ENCODE results near the gene CTAGE8.
"Not testable (repeated sequence)": the region's sequence is repeated elsewhere in the genome, so short reads cannot be mapped to it uniquely, and the experiment has no call there.

Gene CTAGE8, protein sequence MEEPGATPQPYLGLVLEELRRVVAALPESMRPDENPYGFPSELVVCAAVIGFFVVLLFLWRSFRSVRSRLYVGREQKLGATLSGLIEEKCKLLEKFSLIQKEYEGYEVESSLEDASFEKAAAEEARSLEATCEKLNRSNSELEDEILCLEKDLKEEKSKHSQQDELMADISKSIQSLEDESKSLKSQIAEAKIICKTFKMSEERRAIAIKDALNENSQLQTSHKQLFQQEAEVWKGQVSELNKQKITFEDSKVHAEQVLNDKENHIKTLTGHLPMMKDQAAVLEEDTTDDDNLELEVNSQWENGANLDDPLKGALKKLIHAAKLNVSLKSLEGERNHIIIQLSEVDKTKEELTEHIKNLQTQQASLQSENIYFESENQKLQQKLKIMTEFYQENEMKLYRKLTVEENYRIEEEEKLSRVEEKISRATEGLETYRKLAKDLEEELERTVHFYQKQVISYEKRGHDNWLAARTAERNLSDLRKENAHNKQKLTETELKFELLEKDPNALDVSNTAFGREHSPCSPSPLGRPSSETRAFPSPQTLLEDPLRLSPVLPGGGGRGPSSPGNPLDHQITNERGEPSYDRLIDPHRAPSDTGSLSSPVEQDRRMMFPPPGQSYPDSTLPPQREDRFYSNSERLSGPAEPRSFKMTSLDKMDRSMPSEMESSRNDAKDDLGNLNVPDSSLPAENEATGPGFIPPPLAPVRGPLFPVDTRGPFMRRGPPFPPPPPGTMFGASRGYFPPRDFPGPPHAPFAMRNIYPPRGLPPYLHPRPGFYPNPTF

GRCh38 chr7:144269188-144269587, at the start of gene CTAGE8:
Gene CTAGE8 (minus strand): TSS chr7:144269288. CDS start chr7:144269250, 38 bp downstream.
- not testable (repeated sequence) for DNase-seq

GRCh38 chr7:144317537-144317936, 48.4 kb upstream of the CTAGE8 start:
- DNase-seq: not testable (repeated sequence)

- DNase-seq: not testable (repeated sequence)
These were observed 42.9 kb upstream of the CTAGE8 start, which contains the start of gene OR2A1 for GRCh38 chr7:144311872-144312469. Gene OR2A1 (plus strand): TSS chr7:144312419. CDS start chr7:144318125, 5,706 bp downstream.

DNA sequence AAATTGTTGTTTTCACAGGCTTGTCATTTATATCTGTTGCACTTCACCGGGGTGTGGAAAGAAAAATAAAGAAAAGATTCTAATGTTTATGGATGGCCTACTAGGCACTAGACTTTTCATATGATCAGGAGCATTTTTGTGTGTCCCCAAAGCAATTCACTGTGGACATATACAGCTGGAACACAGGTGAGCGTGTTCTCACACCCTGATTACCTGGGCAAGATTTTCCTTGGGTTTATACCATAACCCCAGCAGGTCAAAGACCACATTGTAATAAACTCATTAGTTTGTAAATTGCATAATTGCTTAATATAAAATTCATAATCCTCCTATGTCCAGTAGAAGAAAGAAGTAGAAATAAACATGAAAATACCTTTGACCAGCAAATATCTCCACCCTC, 42.1 kb upstream of the CTAGE8 start:
- not testable (repeated sequence) for DNase-seq

DNA sequence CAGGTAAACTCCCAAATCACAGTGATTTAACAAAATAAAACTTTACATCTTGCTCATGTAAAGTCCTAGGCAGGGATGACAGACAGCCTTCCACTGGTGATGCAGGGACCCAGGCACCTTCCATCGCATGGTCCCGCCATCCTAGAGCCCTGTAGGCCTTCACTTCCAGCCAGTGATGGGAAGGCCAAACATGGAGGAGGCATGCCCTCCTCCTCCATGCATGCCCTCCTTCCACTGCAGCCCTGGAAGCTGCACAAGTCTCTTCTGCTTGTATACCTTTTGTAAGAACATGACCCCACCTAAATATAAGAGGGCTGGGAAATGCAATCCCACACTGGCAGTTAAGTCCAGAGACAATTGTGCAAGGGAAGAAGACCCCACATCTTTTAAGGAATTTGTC, 40.6 kb upstream of the CTAGE8 start:
- DNase-seq: not testable (repeated sequence)

GRCh38 chr7:144305156-144305555, 36.1 kb upstream of the CTAGE8 start:
- not testable (repeated sequence) for DNase-seq

DNA sequence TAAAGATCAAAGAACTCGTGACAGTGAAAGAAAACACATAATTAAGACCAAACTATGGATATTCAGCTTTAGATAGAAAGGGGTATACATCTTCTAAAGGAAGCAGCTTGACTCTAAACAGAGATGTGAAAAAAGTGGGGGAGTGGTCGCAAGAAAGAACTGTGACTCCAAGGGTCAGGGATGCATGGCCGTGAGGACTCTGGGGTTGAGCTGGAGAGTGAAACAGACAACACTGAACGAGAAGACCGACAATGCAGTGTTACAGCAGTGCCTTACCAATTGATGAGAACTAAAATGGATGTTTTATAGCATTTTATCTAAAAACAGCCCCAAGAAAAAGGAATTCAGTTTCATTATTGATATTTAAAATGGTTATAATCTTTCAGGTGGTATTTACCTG, 34.5 kb upstream of the CTAGE8 start:
- DNase-seq: not testable (repeated sequence)

DNA sequence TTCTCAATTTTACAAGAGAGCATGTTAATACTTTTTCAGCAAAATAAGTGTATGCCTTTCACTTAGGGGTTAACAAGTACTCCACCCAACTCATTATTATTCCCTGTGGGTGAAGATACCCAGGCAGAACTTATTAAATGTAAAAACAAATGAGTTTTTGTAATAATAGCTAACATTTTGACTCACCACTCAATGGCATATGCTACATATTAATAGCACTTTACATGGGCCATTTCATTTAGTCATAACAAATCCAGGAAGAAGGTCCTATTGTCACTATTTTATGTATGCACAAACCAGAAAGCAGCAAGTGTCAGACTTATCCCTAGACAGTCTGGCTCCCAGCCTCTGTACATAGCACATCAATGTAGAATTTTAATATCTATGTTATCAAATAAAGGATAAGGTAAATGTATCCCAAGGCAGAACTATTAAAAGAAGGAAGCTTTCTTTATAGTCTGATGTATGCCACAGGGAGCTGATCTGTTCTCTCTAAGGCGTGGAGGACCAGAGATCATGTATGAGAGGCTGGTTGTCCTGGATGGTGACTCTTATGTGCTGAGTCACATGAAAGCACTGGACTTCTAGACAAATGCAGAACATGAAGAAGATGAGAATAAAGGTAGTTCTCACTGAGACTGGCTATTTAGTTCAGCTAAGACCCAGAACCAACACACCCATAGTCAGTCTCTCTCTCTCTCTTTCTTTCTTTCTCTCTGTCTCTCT, 33.7 kb upstream of the CTAGE8 start:
- not testable (repeated sequence) for DNase-seq

DNA sequence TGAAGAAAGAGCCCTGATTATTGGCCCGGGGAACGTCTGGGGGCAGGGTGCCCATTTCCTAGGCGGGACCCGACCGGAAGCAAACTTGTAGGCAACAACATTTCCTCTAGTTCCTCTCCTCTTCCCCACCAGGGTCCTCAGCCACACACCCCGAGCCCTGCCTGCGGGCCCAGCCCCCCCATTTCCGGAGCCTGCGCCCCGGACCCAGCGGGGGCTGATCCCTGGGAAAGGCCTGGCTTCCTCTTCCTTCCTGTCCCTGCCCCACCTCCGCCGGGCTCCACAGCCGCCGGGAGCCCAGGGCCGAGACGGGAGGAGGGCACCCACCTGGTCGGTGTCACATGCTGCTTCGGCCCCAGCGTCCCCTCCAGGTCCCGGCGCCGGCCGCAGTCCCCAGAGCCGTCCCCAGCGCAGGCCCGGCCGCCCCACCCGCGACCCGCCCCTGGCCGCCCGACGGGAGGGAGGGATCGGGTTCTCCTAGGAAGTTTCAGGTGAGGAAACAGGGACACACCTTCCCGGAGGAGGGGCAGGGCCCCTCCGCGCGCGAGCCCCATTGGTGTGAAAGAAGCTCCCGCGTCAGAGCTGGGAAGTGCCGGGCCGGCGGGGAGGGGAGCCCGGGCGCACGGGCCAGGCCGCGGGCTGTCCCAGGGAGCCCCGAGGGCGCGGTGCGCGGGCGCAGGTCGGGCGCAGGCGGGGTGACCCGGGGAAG, 24.9 kb upstream of the CTAGE8 start:
- DNase-seq: not testable (repeated sequence)

GRCh38 chr7:144292384-144293161, 23.5 kb upstream of the CTAGE8 start:
- DNase-seq: not testable (repeated sequence)

DNA sequence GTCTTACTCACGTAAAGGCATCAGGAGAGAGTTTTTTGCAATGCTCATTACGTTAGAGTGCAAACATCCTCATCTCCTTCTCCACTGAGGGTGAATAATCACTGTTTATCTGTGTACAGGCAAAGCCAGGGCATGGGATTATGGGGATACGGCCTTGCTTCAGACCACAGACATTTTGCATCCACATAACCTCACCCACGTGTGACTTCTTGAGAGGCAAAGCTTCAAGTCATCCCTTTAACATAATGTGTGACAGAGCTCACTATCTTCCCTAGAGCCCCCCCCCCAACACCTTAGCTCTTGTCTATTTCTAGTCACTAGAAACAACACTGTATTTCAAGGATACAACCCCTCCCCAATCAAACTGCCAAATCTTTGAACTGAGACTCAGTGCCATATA, 22.5 kb upstream of the CTAGE8 start:
- DNase-seq: not testable (repeated sequence)

DNA sequence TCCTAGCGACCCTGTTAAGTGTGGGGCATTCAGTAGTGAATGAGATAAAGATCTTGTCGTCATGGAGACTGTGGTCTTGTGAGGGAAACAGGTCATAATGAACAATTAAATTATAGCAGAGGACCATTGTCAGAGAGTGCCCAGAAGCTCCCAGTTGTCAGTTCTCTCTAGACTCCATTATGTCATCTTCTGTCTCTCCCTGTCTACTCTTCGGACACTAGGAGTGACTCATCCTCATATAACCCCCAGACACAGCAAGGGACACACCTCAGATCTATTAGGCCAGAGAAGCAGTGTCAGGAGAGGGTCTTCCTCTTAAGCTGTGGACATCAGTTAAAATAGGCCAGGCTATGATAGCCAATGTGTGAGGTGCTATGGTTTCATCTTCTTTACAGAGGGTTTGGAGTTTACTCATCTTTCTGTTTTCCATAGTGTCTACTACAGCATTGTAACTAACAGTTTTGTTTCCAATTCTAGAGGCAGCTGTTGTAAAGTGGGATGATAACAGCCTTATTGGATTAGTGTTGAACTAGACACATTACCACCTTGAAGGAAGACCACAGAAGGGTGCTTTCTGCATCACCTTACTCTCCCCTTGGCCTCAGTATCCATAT, 18.2 kb upstream of the CTAGE8 start:
- not testable (repeated sequence) for DNase-seq

GRCh38 chr7:144283716-144284115, 14.6 kb upstream of the CTAGE8 start:
- not testable (repeated sequence) for DNase-seq

DNA sequence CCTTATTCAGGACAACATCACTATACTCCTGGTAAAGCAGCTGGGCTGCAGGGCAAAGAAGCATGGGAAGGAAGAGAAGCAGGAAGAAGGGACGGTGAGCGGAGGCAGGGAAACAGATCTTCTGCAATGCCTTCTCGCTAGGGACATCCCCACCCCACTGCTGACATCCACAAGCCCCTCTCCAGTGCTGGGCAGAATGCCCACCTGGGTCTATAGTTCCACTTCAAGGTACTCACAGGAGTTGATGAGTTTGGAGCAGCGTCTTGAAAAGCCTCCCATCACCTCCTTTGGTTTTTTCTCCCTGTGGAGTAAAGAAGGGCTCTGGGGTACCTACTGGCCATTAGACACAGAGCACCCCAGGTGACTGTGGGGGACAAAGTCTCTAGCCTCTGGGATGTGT, 13.4 kb upstream of the CTAGE8 start:
- DNase-seq: not testable (repeated sequence)

GRCh38 chr7:144281981-144282380, 12.9 kb upstream of the CTAGE8 start:
- DNase-seq: not testable (repeated sequence)

DNA sequence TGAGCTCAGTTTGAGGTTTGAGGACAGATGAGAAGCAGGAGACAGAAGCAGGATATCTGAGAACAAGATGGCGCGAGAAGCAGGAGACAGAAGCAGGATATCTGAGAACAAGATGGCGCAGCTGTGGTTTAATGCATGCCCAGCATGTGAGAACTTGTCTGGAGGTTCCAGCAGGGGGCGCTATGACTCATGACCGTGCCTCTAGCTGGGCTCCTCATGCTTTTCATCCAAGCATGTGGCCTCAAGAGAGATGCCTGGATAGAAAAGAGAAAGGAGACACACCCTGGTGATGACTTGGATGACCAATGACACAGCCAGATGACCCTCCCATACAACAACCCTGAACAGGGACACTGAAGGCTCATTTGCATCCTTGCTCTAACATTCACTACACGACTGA, 10.9 kb upstream of the CTAGE8 start:
- DNase-seq: not testable (repeated sequence)

GRCh38 chr7:144275281-144275680, 6.2 kb upstream of the CTAGE8 start:
- DNase-seq: not testable (repeated sequence)

DNA sequence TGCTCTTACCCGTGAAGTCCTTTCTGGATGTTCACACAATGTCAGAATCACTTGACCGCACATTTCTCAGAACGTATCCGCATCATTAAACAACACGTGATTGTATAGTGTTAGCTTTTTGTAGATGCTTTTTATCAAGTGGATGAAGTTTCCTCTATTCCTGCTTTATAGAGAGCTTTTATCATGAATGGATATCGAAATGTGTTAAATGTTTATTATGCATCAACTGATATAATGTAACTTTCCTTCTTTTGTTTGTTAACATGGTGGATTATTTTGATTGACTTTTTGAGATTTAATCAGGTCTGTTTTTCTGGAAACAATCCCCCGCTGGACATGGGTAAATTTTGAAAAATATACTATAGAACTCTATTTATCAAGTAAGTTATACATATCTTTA, 4.4 kb downstream of the CTAGE8 start, which contains the start of gene OR2A7:
Gene OR2A7, minus strand, starts transcription at position 101 of the 400 bp plus-strand sequence. CDS start 5,164 bp downstream, outside the sequence.
- not testable (repeated sequence) for DNase-seq

GRCh38 chr7:144262128-144262527, 7.0 kb downstream of the CTAGE8 start:
- not testable (repeated sequence) for DNase-seq

- not testable (repeated sequence) for DNase-seq
These were observed 10.0 kb downstream of the CTAGE8 start for GRCh38 chr7:144259067-144259466.

Measured in NCI-H526 (cell line).